Stimulated activated CD4-positive, alpha-beta T cell treated with anti-CD3 and anti-CD28 coated beads, TNF-alpha, amount 100 ng/mL, for 1 hour (primary cell): ENCODE measurements around the gene BCL11A.
"Not testable (repeated sequence)": the region's sequence is repeated elsewhere in the genome, so short reads cannot be mapped to it uniquely, and the experiment has no call there.

Experiments used
- DNase-seq, 3 donors: peaks; one replicate each; pipeline ENCODE4 v3.0.0-alpha.2; 2020; ENCODE audit warnings: low read depth in 3 of 3, low spot score in 1 of 3

Gene BCL11A

GRCh38 chr2:60438653-60439052 is 114.8 kb downstream of the BCL11A start:
- no peak for DNase-seq

- DNase-seq, result no peak
These were observed 115.3 kb downstream of the BCL11A start for GRCh38 chr2:60438131-60438530.

GRCh38 chr2:60437080-60437696 is 116.3 kb downstream of the BCL11A start:
- no peak for DNase-seq

- no peak for DNase-seq
These were observed 120.3 kb downstream of the BCL11A start for GRCh38 chr2:60433018-60433596.

GRCh38 chr2:60432035-60432601 is 121.3 kb downstream of the BCL11A start:
- DNase-seq, result no peak

- no peak for DNase-seq
These were observed 123.8 kb downstream of the BCL11A start for GRCh38 chr2:60429681-60430080.

- DNase-seq, result no peak
These were observed 126.6 kb downstream of the BCL11A start for GRCh38 chr2:60426880-60427279.

- no peak for DNase-seq
These were observed 127.1 kb downstream of the BCL11A start for GRCh38 chr2:60426341-60426740.

- DNase-seq, result no peak
These were observed 129.2 kb downstream of the BCL11A start for GRCh38 chr2:60424233-60424632.

- no peak for DNase-seq
These were observed 129.9 kb downstream of the BCL11A start for GRCh38 chr2:60423505-60423904.

- no peak for DNase-seq
These were observed 130.5 kb downstream of the BCL11A start for GRCh38 chr2:60422826-60423483.

- DNase-seq, result not testable (repeated sequence)
These were observed 136.2 kb downstream of the BCL11A start for GRCh38 chr2:60417210-60417609.

- DNase-seq, result no peak
These were observed 137.0 kb downstream of the BCL11A start for GRCh38 chr2:60416221-60417008.

GRCh38 chr2:60415814-60416213 is 137.6 kb downstream of the BCL11A start:
- no peak for DNase-seq

GRCh38 chr2:60414495-60415138 is 138.8 kb downstream of the BCL11A start:
- no peak for DNase-seq

GRCh38 chr2:60413814-60414168 is 139.7 kb downstream of the BCL11A start:
- no peak for DNase-seq

GRCh38 chr2:60413069-60413813 is 140.2 kb downstream of the BCL11A start:
- no peak for DNase-seq

- DNase-seq, result no peak
These were observed 140.8 kb downstream of the BCL11A start for GRCh38 chr2:60412620-60413019.

- no peak for DNase-seq
These were observed 141.4 kb downstream of the BCL11A start for GRCh38 chr2:60412027-60412426.

- DNase-seq, result no peak
These were observed 142.2 kb downstream of the BCL11A start for GRCh38 chr2:60411295-60411694.
